H9 (cell line): ENCODE measurements around the gene AMD1. TPM values are rescaled to one million over a fixed set of nuclear protein-coding genes. Genes with fewer than 3 reads are reported as not detected.

Experiments used
- DNase-seq: peaks from one replicate; pipeline ENCODE4 v3.0.0-alpha.2; 2017
- H2AFZ ChIP-seq: one replicate; pipeline ENCODE4 v1.6.1; 2013; ENCODE audit warnings: mild to moderate bottlenecking, low read length, control low read depth, moderate library complexity
- H2AK5ac ChIP-seq: 2 replicates; pipeline ENCODE4 v1.6.1; 2013; ENCODE audit warnings: low read length, control low read depth, mixed read lengths; ENCODE audit not compliant: insufficient read length
- H2BK120ac ChIP-seq: one replicate; pipeline ENCODE4 v1.6.1; 2013; ENCODE audit warnings: low read depth, mild to moderate bottlenecking, low read length, control low read depth, inconsistent platforms; ENCODE audit not compliant: poor library complexity, severe bottlenecking
- H2BK12ac ChIP-seq: 2 replicates; pipeline ENCODE4 v1.6.1; 2013; ENCODE audit warnings: low read length, control low read depth, mixed read lengths, low read depth; ENCODE audit not compliant: insufficient read length
- H2BK15ac ChIP-seq: 2 replicates; pipeline ENCODE4 v1.6.1; 2013; ENCODE audit warnings: low read depth, low read length, control low read depth
- H2BK20ac ChIP-seq: one replicate; pipeline ENCODE4 v1.6.1; 2013; ENCODE audit warnings: low read depth, mild to moderate bottlenecking, low read length, control low read depth, inconsistent platforms; ENCODE audit not compliant: poor library complexity, severe bottlenecking
- H2BK5ac ChIP-seq: 2 replicates; pipeline ENCODE4 v1.6.1; 2013; ENCODE audit warnings: low read length, control low read depth, mixed read lengths; ENCODE audit not compliant: insufficient read length
- H3K14ac ChIP-seq: 2 replicates; pipeline ENCODE4 v1.6.1; 2013; ENCODE audit warnings: low read length, control low read depth; ENCODE audit not compliant: insufficient read depth
- H3K18ac ChIP-seq: 2 replicates; pipeline ENCODE4 v1.6.1; 2013; ENCODE audit warnings: low read depth, mild to moderate bottlenecking, mixed read lengths, low read length, control low read depth; ENCODE audit not compliant: insufficient read length
- H3K23ac ChIP-seq: 2 replicates; pipeline ENCODE4 v1.6.1; 2013; ENCODE audit warnings: low read length, control low read depth, mixed read lengths, low read depth; ENCODE audit not compliant: insufficient read length
- H3K23me2 ChIP-seq: 2 replicates; pipeline ENCODE4 v1.6.1; 2013; ENCODE audit warnings: low read depth, mild to moderate bottlenecking, mixed read lengths, low read length, control low read depth; ENCODE audit not compliant: insufficient read length, poor library complexity, severe bottlenecking
- H3K27ac ChIP-seq: 2 replicates; pipeline ENCODE4 v1.5.1; 2013; ENCODE audit warnings: low read length, control low read depth, mixed read lengths, low read depth; ENCODE audit not compliant: insufficient read length
- H3K27me3 ChIP-seq: 2 replicates; pipeline ENCODE4 v1.6.1; 2013; ENCODE audit warnings: low read length, control low read depth, inconsistent platforms; ENCODE audit not compliant: insufficient read depth
- H3K4ac ChIP-seq: 2 replicates; pipeline ENCODE4 v1.6.1; 2013; ENCODE audit warnings: low read depth, mild to moderate bottlenecking, control low read depth, inconsistent platforms, low read length, moderate library complexity
- H3K4me1 ChIP-seq: 2 replicates; pipeline ENCODE4 v1.6.1; 2013; ENCODE audit warnings: low read length, control low read depth, inconsistent platforms; ENCODE audit not compliant: insufficient read depth
- H3K4me2 ChIP-seq: 2 replicates; pipeline ENCODE4 v1.6.1; 2013; ENCODE audit warnings: low read length, control low read depth, mixed read lengths; ENCODE audit not compliant: insufficient read length, insufficient read depth
- H3K56ac ChIP-seq: 2 replicates; pipeline ENCODE4 v1.6.1; 2013; ENCODE audit warnings: low read depth, mild to moderate bottlenecking, mixed read lengths, low read length, control low read depth; ENCODE audit not compliant: insufficient read length
- H3K79me1 ChIP-seq: 2 replicates; pipeline ENCODE4 v1.6.1; 2013; ENCODE audit warnings: low read depth, mild to moderate bottlenecking, moderate library complexity, low read length, control low read depth, inconsistent platforms; ENCODE audit not compliant: insufficient read depth, poor library complexity, severe bottlenecking
- H3K79me2 ChIP-seq: 2 replicates; pipeline ENCODE4 v1.6.1; 2013; ENCODE audit warnings: low read length, control low read depth, inconsistent platforms; ENCODE audit not compliant: insufficient read depth
- H3K9ac ChIP-seq: 2 replicates; pipeline ENCODE4 v1.6.1; 2013; ENCODE audit warnings: low read length, control low read depth, mixed read lengths; ENCODE audit not compliant: insufficient read length; ENCODE audit errors: extremely low read depth
- H3K9me3 ChIP-seq: one replicate; pipeline ENCODE4 v1.6.1; 2013; ENCODE audit warnings: low read depth, low read length, inconsistent platforms; ENCODE audit not compliant: control insufficient read depth
- H3T11ph ChIP-seq: one replicate; pipeline ENCODE4 v1.6.1; 2013; ENCODE audit warnings: mild to moderate bottlenecking, low read length, control low read depth, inconsistent platforms
- H4K20me1 ChIP-seq: one replicate; pipeline ENCODE4 v1.6.1; 2013; ENCODE audit not compliant: control insufficient read depth, insufficient read length, insufficient read depth
- H4K5ac ChIP-seq: 2 replicates; pipeline ENCODE4 v1.6.1; 2013; ENCODE audit warnings: low read depth, mild to moderate bottlenecking, mixed read lengths, low read length, control low read depth; ENCODE audit not compliant: insufficient read length
- H4K8ac ChIP-seq: replicated peaks from 2 replicates; pipeline ENCODE4 v1.6.1; 2013; ENCODE audit warnings: low read length, control low read depth, mixed read lengths, low read depth; ENCODE audit not compliant: insufficient read length
- H4K91ac ChIP-seq: 2 replicates; pipeline ENCODE4 v1.6.1; 2013; ENCODE audit warnings: low read depth, mild to moderate bottlenecking, moderate library complexity, mixed read lengths, low read length, control low read depth; ENCODE audit not compliant: insufficient read length
- H3K27ac Mint-ChIP-seq, 3 experiments: 2 replicates in 2 of 3; 3 replicates in 1 of 3; pipeline ENCODE4 v1.8.0; 2020 to 2021; ENCODE audit warnings: mixed read lengths in 3 of 3, mild to moderate bottlenecking in 1 of 3, moderate library complexity in 1 of 3
- H3K27me3 Mint-ChIP-seq: 2 replicates; pipeline ENCODE4 v1.8.0; 2021; ENCODE audit warnings: low read depth, mild to moderate bottlenecking, moderate library complexity, mixed read lengths
- H3K36me3 Mint-ChIP-seq, 3 experiments: 2 replicates in 2 of 3; 3 replicates in 1 of 3; pipeline ENCODE4 v1.8.0; 2020 to 2021; ENCODE audit warnings: low read depth in 3 of 3, mixed read lengths in 3 of 3; ENCODE audit not compliant: insufficient read depth in 1 of 3
- H3K4me1 Mint-ChIP-seq, 2 experiments: 2 replicates each; pipeline ENCODE4 v1.8.0; 2020; ENCODE audit warnings: mixed read lengths in 2 of 2
- H3K4me3 Mint-ChIP-seq, 2 experiments: 2 replicates in 1 of 2; 3 replicates in 1 of 2; pipeline ENCODE4 v1.8.0; 2020 to 2021; ENCODE audit warnings: mild to moderate bottlenecking in 2 of 2, mixed read lengths in 2 of 2, moderate library complexity in 1 of 2
- H3K9me3 Mint-ChIP-seq, 2 experiments: 2 replicates in 1 of 2; 3 replicates in 1 of 2; pipeline ENCODE4 v1.8.0; 2020; ENCODE audit warnings: mild to moderate bottlenecking in 2 of 2, mixed read lengths in 2 of 2, moderate library complexity in 1 of 2
- WGBS: extraction: QIAGEN DNeasy Blood & Tissue Kit; methylation state at CpG from one replicate; pipeline ENCODE4 v1.1.7; 2013; ENCODE audit warnings: missing lambda C conversion rate, low lambda C conversion rate, mixed read lengths; ENCODE audit not compliant: insufficient read length; ENCODE audit errors: extremely low coverage; 5-methylcytosine and 5-hydroxymethylcytosine counted together
- total RNA-seq: library from RNA; stranded (reverse); gene quantifications from 2 replicates; pipeline ENCODE4 v1.2.1, GENCODE V29; 2021
- TF ChIP-seq, protein P1 (sequence below): fragments of 200-600 bp; sonication (generic); conservative IDR thresholded peaks from 3 replicates; pipeline ENCODE4 v1.8.0; 2021; ENCODE audit warnings: antibody characterized with exemption, mild to moderate bottlenecking

Gene AMD1
- total RNA-seq, 1 experiment from 2014 or later, result 162 TPM

DNA sequence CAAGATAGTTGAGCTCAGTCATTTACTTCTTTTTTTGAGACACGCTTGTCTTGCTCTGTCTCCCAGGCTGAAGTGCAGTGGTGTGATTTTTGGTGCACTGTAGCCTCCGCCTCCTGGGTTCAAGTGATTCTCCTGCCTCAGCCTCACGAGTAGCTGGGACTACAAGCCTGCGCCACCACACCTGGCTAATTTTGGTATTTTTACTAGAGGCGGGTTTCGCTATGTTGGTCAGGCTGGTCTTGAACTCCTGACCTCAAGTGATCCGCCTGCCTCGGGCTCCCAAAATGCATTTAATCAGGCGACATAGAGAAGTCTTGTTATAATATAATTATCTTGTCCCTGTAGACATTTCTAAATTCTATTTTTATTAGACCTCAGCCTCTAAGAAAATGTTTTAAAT lies 6.1 kb downstream of the AMD1 start:
- Histone ChIP-seq H2AK5ac (no peak overlapping the region), H3K4me2 (no peak overlapping the region), H3K4me1 (no peaks in the 10 kb centered on the region; the same call in none of the 2 replicates), H4K5ac (no peak overlapping the region), H3K9me3 (no peaks in the 10 kb centered on the region), H3T11ph (no peak overlapping the region), H2BK15ac (no peak overlapping the region), H3K18ac (no peak overlapping the region), H4K20me1 (no peaks in the 10 kb centered on the region), H2BK20ac (no peak overlapping the region), H4K8ac (no peak overlapping the region), H2AFZ (no peak overlapping the region), H2BK12ac (no peak overlapping the region), H3K9ac (no peak overlapping the region), H2BK120ac (no peak overlapping the region), H3K23me2 (no peaks in the 10 kb centered on the region), H3K79me1 (no peaks in the 10 kb centered on the region), H3K23ac (no peak overlapping the region), H3K56ac (no peak overlapping the region), H4K91ac (no peak overlapping the region), H3K79me2 (peaks cover 97% of the 10 kb centered on the region), H3K27me3 (no peaks in the 10 kb centered on the region), H3K27ac (no peak overlapping the region), H3K4ac (no peak overlapping the region), H3K14ac (no peak overlapping the region), H2BK5ac (no peak overlapping the region)
- no peak overlapping the region for H3K27ac Mint-ChIP-seq
- TF ChIP-seq, protein P1, sequence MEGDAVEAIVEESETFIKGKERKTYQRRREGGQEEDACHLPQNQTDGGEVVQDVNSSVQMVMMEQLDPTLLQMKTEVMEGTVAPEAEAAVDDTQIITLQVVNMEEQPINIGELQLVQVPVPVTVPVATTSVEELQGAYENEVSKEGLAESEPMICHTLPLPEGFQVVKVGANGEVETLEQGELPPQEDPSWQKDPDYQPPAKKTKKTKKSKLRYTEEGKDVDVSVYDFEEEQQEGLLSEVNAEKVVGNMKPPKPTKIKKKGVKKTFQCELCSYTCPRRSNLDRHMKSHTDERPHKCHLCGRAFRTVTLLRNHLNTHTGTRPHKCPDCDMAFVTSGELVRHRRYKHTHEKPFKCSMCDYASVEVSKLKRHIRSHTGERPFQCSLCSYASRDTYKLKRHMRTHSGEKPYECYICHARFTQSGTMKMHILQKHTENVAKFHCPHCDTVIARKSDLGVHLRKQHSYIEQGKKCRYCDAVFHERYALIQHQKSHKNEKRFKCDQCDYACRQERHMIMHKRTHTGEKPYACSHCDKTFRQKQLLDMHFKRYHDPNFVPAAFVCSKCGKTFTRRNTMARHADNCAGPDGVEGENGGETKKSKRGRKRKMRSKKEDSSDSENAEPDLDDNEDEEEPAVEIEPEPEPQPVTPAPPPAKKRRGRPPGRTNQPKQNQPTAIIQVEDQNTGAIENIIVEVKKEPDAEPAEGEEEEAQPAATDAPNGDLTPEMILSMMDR, result no peak
- H3K9me3 Mint-ChIP-seq, result no peaks in the 10 kb centered on the region
- peaks cover 67 to 77% of the 10 kb centered on the region in 2 experiments for H3K4me1 Mint-ChIP-seq
- peak overlapping the region in 1 of 2 experiments; percentile 89; a peak in 2 of 5 replicates for H3K4me3 Mint-ChIP-seq
- DNase-seq, result no peak
- WGBS, result no CpG with 5 or more reads among the region's 9 CpGs
- H3K36me3 Mint-ChIP-seq, result peaks cover 17 to 22% (median 19%) of the 10 kb centered on the region in 3 experiments
- H3K27me3 Mint-ChIP-seq, result peaks cover 3% of the 10 kb centered on the region; the same call in 1 of the 2 replicates
